Measurements from ENCODE around the gene RIPK4. TPM values are rescaled to one million over a fixed set of nuclear protein-coding genes. Genes with fewer than 3 reads are reported as not detected.

Gene RIPK4
- total and polyA plus RNA-seq, 4 donors, result 4.7 to 22.6 (median 8.5) TPM

DNA sequence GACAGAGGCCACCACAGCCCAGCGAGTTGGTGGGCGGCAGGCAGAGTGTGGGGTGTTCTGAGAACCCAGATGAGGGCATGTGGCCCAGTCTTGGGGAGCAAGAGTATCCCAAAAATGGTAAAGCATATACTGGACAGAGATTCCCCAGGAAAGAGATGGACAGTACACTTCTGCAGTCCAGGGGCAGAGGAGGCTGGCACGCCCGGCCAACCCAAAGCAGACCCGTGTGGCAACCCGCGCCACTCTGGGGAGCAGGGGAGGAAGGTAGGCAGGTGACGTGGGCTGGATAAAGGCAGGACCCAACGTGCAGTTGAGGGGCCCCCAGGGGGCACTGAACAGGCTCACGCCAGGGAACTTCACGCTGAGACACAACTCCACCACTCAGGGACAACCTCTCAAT, 46.4 kb upstream of the RIPK4 start:
- DNase-seq (ENCODE audit: low spot score), result no peak
- TF ChIP-seq HNF4G (IDR thresholded peaks at IDR 0.05), result no peak
- TF ChIP-seq RAD21 (IDR thresholded peaks at IDR 0.05), result no peak
- no peak for TF ChIP-seq FOXA2 (IDR thresholded peaks at IDR 0.05)
- TF ChIP-seq SP1 (IDR thresholded peaks at IDR 0.05), result no peak
- no peak for TF ChIP-seq EGR1 (IDR thresholded peaks at IDR 0.05; ENCODE audit: low read depth in 2 of 2)
- TF ChIP-seq NR2F2 (IDR thresholded peaks at IDR 0.05), result no peak
- TF ChIP-seq YY1 (IDR thresholded peaks at IDR 0.05), result no peak
- no peak for TF ChIP-seq HNF4A (conservative IDR thresholded peaks at IDR 0.05)
- Histone ChIP-seq H3K9me3 (ENCODE audit: control insufficient read depth in 4 of 4, low read length in 3 of 4) (no peaks in the 10 kb centered on the region), H3K4me3 (ENCODE audit: low read depth in 1 of 3, low read length in 3 of 3) (no peak overlapping the region), H3K4me1 (ENCODE audit: control insufficient read depth in 4 of 4, insufficient read depth in 4 of 4, low read length in 3 of 4) (no peaks in the 10 kb centered on the region), H3K27ac (ENCODE audit: low read depth in 1 of 2, low read length in 2 of 2) (no peak overlapping the region), H3K36me3 (ENCODE audit: control insufficient read depth in 4 of 4, insufficient read depth in 3 of 4, low read depth in 1 of 4, low read length in 3 of 4) (peaks cover 0 to 28% (median 12%) of the 10 kb centered on the region in 4 donors), H3K27me3 (ENCODE audit: control insufficient read depth in 4 of 4, insufficient read depth in 4 of 4, low read length in 3 of 4) (no peaks in the 10 kb centered on the region), H3K9ac (ENCODE audit: low read depth in 1 of 2, low read length in 2 of 2) (no peak overlapping the region)
- 93% methylated on average over 11 of the region's 11 CpGs for WGBS

DNA sequence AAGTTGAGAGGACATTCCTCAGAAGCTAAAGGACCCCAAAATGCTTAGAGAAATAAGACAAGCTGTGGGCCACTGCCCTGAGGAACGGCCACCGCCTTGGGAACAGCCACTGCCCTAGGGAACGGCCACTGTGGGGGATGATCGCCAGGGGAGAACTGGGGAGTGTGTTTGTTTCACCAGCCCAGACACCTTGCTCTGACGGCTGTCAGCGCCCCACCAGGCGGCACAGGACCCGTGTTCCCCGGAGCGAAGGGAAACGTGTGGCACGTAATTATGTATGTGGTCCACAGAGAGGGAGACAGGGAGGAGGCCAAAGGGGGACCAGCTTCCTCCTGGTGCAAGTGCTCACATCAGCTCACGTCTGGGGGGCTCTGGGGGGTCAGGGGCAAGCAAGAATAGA, 45.8 kb upstream of the RIPK4 start:
- WGBS, result 96% methylated on average over 13 of the region's 13 CpGs

DNA sequence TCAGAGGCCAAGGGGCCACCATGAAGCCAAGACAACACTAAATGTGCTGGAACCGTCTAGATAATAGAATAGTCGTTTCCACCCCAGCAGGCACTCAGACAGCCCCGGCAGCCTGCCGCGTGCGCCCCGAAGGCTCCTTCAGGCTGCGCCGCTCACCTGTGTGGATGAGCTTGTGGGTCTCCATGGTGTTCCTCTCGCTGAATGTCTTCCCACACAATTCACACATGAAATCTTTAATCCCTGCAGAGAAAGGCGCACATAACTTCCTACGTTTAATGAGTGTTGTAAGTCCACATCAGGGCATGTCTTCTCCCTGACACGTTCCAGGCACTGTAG, 43.7 kb upstream of the RIPK4 start:
- H3K36me3 ChIP-seq (ENCODE audit: control insufficient read depth in 4 of 4, insufficient read depth in 3 of 4, low read depth in 1 of 4, low read length in 3 of 4), result peaks cover 0 to 28% (median 11%) of the 10 kb centered on the region in 4 donors

More for the DNA sequence above, 45.8 kb upstream of the RIPK4 start:
- TF ChIP-seq, protein P1, sequence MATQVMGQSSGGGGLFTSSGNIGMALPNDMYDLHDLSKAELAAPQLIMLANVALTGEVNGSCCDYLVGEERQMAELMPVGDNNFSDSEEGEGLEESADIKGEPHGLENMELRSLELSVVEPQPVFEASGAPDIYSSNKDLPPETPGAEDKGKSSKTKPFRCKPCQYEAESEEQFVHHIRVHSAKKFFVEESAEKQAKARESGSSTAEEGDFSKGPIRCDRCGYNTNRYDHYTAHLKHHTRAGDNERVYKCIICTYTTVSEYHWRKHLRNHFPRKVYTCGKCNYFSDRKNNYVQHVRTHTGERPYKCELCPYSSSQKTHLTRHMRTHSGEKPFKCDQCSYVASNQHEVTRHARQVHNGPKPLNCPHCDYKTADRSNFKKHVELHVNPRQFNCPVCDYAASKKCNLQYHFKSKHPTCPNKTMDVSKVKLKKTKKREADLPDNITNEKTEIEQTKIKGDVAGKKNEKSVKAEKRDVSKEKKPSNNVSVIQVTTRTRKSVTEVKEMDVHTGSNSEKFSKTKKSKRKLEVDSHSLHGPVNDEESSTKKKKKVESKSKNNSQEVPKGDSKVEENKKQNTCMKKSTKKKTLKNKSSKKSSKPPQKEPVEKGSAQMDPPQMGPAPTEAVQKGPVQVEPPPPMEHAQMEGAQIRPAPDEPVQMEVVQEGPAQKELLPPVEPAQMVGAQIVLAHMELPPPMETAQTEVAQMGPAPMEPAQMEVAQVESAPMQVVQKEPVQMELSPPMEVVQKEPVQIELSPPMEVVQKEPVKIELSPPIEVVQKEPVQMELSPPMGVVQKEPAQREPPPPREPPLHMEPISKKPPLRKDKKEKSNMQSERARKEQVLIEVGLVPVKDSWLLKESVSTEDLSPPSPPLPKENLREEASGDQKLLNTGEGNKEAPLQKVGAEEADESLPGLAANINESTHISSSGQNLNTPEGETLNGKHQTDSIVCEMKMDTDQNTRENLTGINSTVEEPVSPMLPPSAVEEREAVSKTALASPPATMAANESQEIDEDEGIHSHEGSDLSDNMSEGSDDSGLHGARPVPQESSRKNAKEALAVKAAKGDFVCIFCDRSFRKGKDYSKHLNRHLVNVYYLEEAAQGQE (IDR thresholded peaks at IDR 0.05), result no peak
- TF ChIP-seq NR2F2 (IDR thresholded peaks at IDR 0.05) (no peak), JUND (IDR thresholded peaks at IDR 0.05) (no peak), YY1 (IDR thresholded peaks at IDR 0.05) (no peak), HNF4A (conservative IDR thresholded peaks at IDR 0.05) (no peak)
- TF ChIP-seq, protein P2, sequence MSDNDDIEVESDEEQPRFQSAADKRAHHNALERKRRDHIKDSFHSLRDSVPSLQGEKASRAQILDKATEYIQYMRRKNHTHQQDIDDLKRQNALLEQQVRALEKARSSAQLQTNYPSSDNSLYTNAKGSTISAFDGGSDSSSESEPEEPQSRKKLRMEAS (IDR thresholded peaks at IDR 0.05), result no peak
- Histone ChIP-seq H3K9me3 (ENCODE audit: control insufficient read depth in 4 of 4, low read length in 3 of 4) (no peaks in the 10 kb centered on the region), H3K9ac (ENCODE audit: low read depth in 1 of 2, low read length in 2 of 2) (no peak overlapping the region), H3K36me3 (ENCODE audit: control insufficient read depth in 4 of 4, insufficient read depth in 3 of 4, low read depth in 1 of 4, low read length in 3 of 4) (peaks cover 0 to 28% (median 12%) of the 10 kb centered on the region in 4 donors), H3K4me3 (ENCODE audit: low read depth in 1 of 3, low read length in 3 of 3) (no peak overlapping the region), H3K27me3 (ENCODE audit: control insufficient read depth in 4 of 4, insufficient read depth in 4 of 4, low read length in 3 of 4) (no peaks in the 10 kb centered on the region), H3K27ac (ENCODE audit: low read depth in 1 of 2, low read length in 2 of 2) (no peak overlapping the region), H3K4me1 (ENCODE audit: control insufficient read depth in 4 of 4, insufficient read depth in 4 of 4, low read length in 3 of 4) (no peaks in the 10 kb centered on the region)
- DNase-seq (ENCODE audit: low spot score), result no peak

More for the DNA sequence above, 43.7 kb upstream of the RIPK4 start:
- Histone ChIP-seq H3K9me3 (ENCODE audit: control insufficient read depth in 4 of 4, low read length in 3 of 4) (no peaks in the 10 kb centered on the region), H3K4me1 (ENCODE audit: control insufficient read depth in 4 of 4, insufficient read depth in 4 of 4, low read length in 3 of 4) (no peaks in the 10 kb centered on the region), H3K4me3 (ENCODE audit: low read depth in 1 of 3, low read length in 3 of 3) (no peak overlapping the region), H3K9ac (ENCODE audit: low read depth in 1 of 2, low read length in 2 of 2) (no peak overlapping the region), H3K27me3 (ENCODE audit: control insufficient read depth in 4 of 4, insufficient read depth in 4 of 4, low read length in 3 of 4) (no peaks in the 10 kb centered on the region), H3K27ac (ENCODE audit: low read depth in 1 of 2, low read length in 2 of 2) (no peak overlapping the region)
- TF ChIP-seq, protein P3, sequence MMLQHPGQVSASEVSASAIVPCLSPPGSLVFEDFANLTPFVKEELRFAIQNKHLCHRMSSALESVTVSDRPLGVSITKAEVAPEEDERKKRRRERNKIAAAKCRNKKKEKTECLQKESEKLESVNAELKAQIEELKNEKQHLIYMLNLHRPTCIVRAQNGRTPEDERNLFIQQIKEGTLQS (IDR thresholded peaks at IDR 0.05), result no peak
- no peak for TF ChIP-seq TAF1 (conservative IDR thresholded peaks at IDR 0.05)
- TF ChIP-seq FOXA2 (IDR thresholded peaks at IDR 0.05), result no peak
- DNase-seq (ENCODE audit: low spot score), result no peak
- 97% methylated on average over 13 of the region's 13 CpGs for WGBS
